Common myeloid progenitor, CD34-positive (primary cell): ENCODE measurements around the gene PCNX3.
"Not testable (repeated sequence)": the region's sequence is repeated elsewhere in the genome, so short reads cannot be mapped to it uniquely, and the experiment has no call there.

Experiments
- CTCF ChIA-PET: fragments of 350-600 bp; sonication (Branson Sonifier 250); formaldehyde crosslinking; loops from one replicate; lab custom pipeline; 2021; ENCODE audit warnings: antibody characterized with exemption; lab: Charles Lee
- POLR2A ChIA-PET: fragments of 350-600 bp; sonication (Branson Sonifier 250); formaldehyde crosslinking; loops from one replicate; lab custom pipeline; 2021; ENCODE audit warnings: antibody characterized with exemption; lab: Charles Lee
- DNase-seq, 3 donors: peaks; one replicate each; pipeline versions ENCODE4 v3.0.0 to v3.0.0-alpha.2; 2013
- H3K27ac ChIP-seq, 2 experiments: 1 replicate in 1 of 2; 2 replicates in 1 of 2; pipeline ENCODE4 v1.7.0; 2013; ENCODE audit warnings: inconsistent platforms in 2 of 2, low read length in 2 of 2, mild to moderate bottlenecking in 2 of 2, low read depth in 1 of 2, moderate library complexity in 1 of 2; ENCODE audit not compliant: severe bottlenecking in 2 of 2, insufficient read depth in 1 of 2, poor library complexity in 1 of 2
- H3K27me3 ChIP-seq, 5 experiments: replicated peaks in 2 of 5; 1 replicate in 3 of 5; 2 replicates in 2 of 5; pipeline versions ENCODE4 v1.6.1 to v1.7.0; 2013; ENCODE audit warnings: low read length in 4 of 5, mild to moderate bottlenecking in 2 of 5, moderate library complexity in 2 of 5, inconsistent platforms in 1 of 5; ENCODE audit not compliant: insufficient read depth in 5 of 5, control insufficient read depth in 4 of 5
- H3K36me3 ChIP-seq, 4 experiments: 1 replicate in 2 of 4; 2 replicates in 2 of 4; pipeline versions ENCODE4 v1.6.1 to v1.7.0; 2013; ENCODE audit warnings: low read length in 3 of 4, control low read depth in 1 of 4, mild to moderate bottlenecking in 1 of 4; ENCODE audit not compliant: control insufficient read depth in 4 of 4, insufficient read depth in 4 of 4
- H3K4me1 ChIP-seq, 4 experiments: 1 replicate in 3 of 4; 2 replicates in 1 of 4; pipeline versions ENCODE4 v1.6.1 to v1.7.1; 2013; ENCODE audit warnings: low read length in 3 of 4, mild to moderate bottlenecking in 3 of 4, control low read depth in 1 of 4, inconsistent platforms in 1 of 4, moderate library complexity in 1 of 4; ENCODE audit not compliant: control insufficient read depth in 4 of 4, insufficient read depth in 4 of 4; ENCODE audit errors: control extremely low read depth in 1 of 4
- H3K4me3 ChIP-seq, 7 experiments: 1 replicate in 4 of 7; 2 replicates in 3 of 7; pipeline versions ENCODE4 v1.5.1 to v1.7.0; 2013; ENCODE audit warnings: mild to moderate bottlenecking in 7 of 7, low read length in 6 of 7, moderate library complexity in 6 of 7, inconsistent platforms in 2 of 7, low read depth in 2 of 7, control low read depth in 1 of 7; ENCODE audit not compliant: insufficient read depth in 4 of 7, control insufficient read depth in 1 of 7; ENCODE audit errors: extremely low read depth in 1 of 7
- H3K9me3 ChIP-seq, 5 experiments: 1 replicate in 4 of 5; 2 replicates in 1 of 5; pipeline versions ENCODE4 v1.6.1 to v1.7.1; 2013; ENCODE audit warnings: low read length in 4 of 5, mild to moderate bottlenecking in 2 of 5, inconsistent platforms in 1 of 5, low read depth in 1 of 5, moderate library complexity in 1 of 5; ENCODE audit not compliant: control insufficient read depth in 4 of 5, insufficient read depth in 2 of 5; ENCODE audit errors: control extremely low read depth in 1 of 5
- WGBS: methylation state at CpG from one replicate; pipeline ENCODE4 v1.1.5; 2013; ENCODE audit not compliant: insufficient coverage; 5-methylcytosine and 5-hydroxymethylcytosine counted together

The PCNX3 gene

DNA sequence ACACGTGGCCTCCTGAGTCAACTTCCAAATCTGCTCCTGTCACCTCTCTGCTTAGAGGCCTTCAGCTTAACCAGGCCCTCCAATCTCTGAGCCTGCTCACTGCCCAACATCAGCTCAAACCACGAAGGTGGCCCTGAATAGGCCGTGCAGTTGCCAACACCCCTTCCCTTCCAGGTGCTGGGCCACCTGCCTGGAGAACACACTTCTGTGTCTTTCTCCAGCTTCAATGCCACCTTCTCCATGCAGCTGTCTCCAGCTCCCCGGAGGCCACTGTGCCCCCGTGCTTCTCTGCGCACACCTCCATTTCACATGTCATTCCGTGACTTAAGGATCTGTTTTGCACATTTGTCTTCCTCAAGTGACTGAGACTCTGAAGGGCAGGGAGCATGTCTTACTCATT lies 41.9 kb downstream of the PCNX3 start:
- DNase-seq = no peak
- H3K9me3 ChIP-seq = no peaks in the 10 kb centered on the region
- 88% methylated on average over 7 of the region's 7 CpGs for WGBS
- no peak overlapping the region for H3K4me3 ChIP-seq
- H3K36me3 ChIP-seq = peaks cover 22 to 79% (median 63%) of the 10 kb centered on the region in 4 experiments
- no peaks in the 10 kb centered on the region for H3K27me3 ChIP-seq
- H3K27ac ChIP-seq = no peak overlapping the region
- POLR2A ChIA-PET = interaction anchor here (0.9 kb wide), 1 partner anchor 17 kb away, joined by 3 read pairs; no protein-coding TSS in a partner anchor
- CTCF ChIA-PET = interaction anchor here (1.2 to 6.5 kb wide), 7 partner anchors 8 to 112 kb away, joined by 3 to 27 read pairs (median 5); partner anchors contain the start of gene PCNX3
- peaks cover 9 to 34% (median 30%) of the 10 kb centered on the region in 4 experiments for H3K4me1 ChIP-seq

DNA sequence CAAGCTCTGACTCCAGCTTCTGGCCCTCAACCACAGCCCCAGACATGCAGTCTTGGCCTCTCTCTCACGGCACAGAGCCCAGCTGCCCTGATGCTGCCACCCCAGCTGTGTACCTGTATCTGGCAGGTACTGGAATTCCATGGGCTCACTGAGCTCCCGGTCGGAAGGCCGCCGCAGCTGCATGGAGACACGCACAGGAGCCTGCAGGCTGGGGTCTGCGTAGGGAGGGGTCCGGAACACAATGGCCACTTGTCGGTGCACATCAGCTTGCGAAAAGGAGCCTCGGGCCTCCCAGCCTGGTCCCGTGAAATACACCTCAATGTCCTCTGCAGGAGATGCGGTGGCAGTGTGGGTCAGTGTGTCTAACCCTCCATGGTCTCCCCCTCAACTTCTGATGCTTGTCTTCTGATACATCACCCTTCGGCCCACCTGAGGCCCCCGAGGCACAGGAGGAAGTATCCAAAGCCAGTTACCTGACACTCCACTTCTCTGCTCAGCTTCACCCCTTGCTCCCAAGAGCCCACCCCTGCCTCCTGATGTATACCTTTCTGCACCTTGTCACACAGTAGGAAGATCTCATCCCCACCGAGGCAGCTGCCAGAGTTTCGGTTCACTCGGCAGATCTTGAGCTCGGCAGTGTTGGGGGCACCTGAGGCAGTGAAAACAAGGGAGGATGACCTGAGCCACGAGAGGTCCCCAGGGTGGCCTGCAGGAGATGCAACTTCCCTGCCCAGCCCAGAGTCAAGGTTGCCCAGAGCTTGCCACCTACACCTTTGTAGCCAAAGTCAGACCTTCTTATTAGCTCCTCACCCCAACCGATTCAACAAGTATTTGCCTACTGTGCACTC lies 42.8 kb downstream of the PCNX3 start:
- 96% methylated on average over 13 of the region's 21 CpGs for WGBS
- POLR2A ChIA-PET = interaction anchor here (0.9 kb wide), 1 partner anchor 18 kb away, joined by 3 read pairs; no protein-coding TSS in a partner anchor
- H3K36me3 ChIP-seq = peaks cover 22 to 78% (median 63%) of the 10 kb centered on the region in 4 experiments

DNA sequence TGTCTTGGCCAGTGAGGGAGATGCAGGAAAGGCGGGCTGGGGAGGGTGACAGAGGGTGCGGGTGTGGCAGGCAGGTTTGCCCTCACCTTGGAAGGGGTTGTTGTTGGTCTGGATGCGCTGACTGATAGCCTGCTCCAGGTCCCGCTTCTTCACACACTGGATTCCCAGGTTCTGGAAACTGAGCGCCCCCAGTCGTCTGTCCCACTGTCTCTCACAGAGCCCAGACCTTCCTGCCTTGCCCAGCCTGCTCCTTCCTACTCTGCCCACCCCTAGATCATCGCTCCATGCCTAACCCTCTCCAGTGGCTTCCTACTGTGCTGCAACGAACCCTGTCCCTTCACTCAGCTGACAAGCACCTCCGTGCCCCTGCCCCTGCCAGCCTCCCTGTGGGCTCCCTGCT lies 44.5 kb downstream of the PCNX3 start:
- H3K9me3 ChIP-seq = no peaks in the 10 kb centered on the region
- peaks cover 22 to 61% (median 52%) of the 10 kb centered on the region in 4 experiments for H3K36me3 ChIP-seq
- ChIA-PET CTCF (interaction anchor here (1.0 to 6.5 kb wide), 4 partner anchors 18 to 200 kb away, joined by 3 to 27 read pairs (median 11); partner anchors contain the start of gene MUS81), POLR2A (interaction anchor here (1.3 kb wide), 1 partner anchor 18 kb away, joined by 3 read pairs; no protein-coding TSS in a partner anchor)
- H3K4me3 ChIP-seq = no peak overlapping the region
- DNase-seq = no peak
- H3K4me1 ChIP-seq = peaks cover 2 to 26% (median 21%) of the 10 kb centered on the region in 4 experiments
- peak overlapping the region in 1 of 2 experiments; percentile 47 for H3K27ac ChIP-seq
- H3K27me3 ChIP-seq = no peaks in the 10 kb centered on the region
- WGBS = 97% methylated on average over 8 of the region's 9 CpGs

More for the DNA sequence above, 42.8 kb downstream of the PCNX3 start:
- Histone ChIP-seq H3K27me3 (no peaks in the 10 kb centered on the region), H3K9me3 (no peaks in the 10 kb centered on the region), H3K27ac (no peak overlapping the region), H3K4me3 (no peak overlapping the region), H3K4me1 (peaks cover 7 to 29% (median 25%) of the 10 kb centered on the region in 4 experiments)
- DNase-seq = no peak
- CTCF ChIA-PET = interaction anchor here (0.6 to 6.5 kb wide), 10 partner anchors 9 to 393 kb away, joined by 3 to 27 read pairs (median 4); partner anchors contain the start of genes MUS81, PCNX3 and SIPA1

DNA sequence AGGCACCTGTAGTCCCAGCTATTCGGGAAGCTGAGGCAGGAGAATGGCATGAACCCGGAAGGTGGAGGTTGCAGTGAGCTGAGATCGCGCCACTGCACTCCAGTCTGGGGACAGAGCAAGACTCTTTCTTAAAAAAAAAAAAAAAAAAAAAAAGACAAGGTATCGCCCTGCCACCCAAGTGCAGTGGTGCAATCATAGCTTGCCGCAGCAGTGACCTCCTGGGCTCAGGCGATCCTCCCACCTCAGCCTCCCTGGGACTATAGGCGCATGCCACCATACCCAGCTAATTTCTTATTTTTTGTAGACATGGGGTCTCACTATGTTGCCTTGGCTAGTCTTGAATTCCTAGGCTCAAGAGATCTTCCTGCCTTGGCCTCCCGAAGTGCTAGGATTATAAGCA lies 45.3 kb downstream of the PCNX3 start:
- Histone ChIP-seq H3K36me3 (peaks cover 15 to 53% (median 43%) of the 10 kb centered on the region in 4 experiments), H3K27ac (peak overlapping the region in 1 of 2 experiments; percentile 98), H3K4me1 (peaks cover 2 to 26% (median 21%) of the 10 kb centered on the region in 4 experiments)
- not testable (repeated sequence) for H3K4me3 ChIP-seq, H3K27me3 ChIP-seq, H3K9me3 ChIP-seq, DNase-seq
- WGBS = 100% methylated on average over 5 of the region's 9 CpGs
- ChIA-PET CTCF (interaction anchor here (1.0 to 6.5 kb wide), 2 partner anchors 11 to 35 kb away, joined by 4 to 27 read pairs; no protein-coding TSS in a partner anchor), POLR2A (interaction anchor here (3.0 kb wide), 1 partner anchor 7 kb away, joined by 46 read pairs; no protein-coding TSS in a partner anchor)

DNA sequence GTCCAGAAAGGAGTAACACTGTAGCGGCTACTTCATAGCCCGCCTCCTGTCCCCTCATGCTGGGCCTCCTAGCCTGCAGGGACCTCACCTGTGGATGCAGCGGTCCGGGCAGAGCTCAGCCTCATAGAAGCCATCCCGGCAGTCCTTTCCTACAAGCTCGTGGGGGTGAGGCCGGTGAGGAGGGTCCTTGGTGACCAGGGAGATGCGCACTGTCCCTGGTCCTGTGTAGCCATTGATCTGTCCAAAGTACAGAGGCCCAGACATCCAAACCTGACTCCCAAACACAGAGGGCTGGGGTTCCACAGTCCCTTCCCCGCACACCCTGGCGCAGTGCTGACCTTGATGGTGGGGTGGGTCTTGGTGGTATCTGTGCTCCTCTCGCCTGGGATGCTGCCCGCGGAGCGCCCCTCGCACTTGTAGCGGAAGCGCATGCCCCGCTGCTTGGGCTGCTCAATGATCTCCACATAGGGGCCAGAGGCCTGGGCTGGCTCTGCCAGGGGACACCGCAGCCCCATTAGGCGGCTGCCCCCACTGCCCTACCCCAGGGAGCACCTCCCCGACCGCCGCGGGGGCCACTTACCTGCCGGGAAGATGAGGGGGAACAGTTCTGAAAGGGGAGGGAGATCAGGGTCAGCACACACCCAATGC lies 46.1 kb downstream of the PCNX3 start:
- Histone ChIP-seq H3K36me3 (peaks cover 14 to 46% (median 39%) of the 10 kb centered on the region in 4 experiments), H3K9me3 (no peaks in the 10 kb centered on the region), H3K27ac (peak overlapping the region; percentile 95 to 98), H3K4me1 (peaks cover 2 to 26% (median 21%) of the 10 kb centered on the region in 4 experiments), H3K4me3 (peak overlapping the region; percentile 74 to 99 (median 95)), H3K27me3 (no peaks in the 10 kb centered on the region)
- no peak for DNase-seq
- ChIA-PET CTCF (interaction anchor here (1.0 to 6.5 kb wide), 2 partner anchors 12 to 36 kb away, joined by 4 to 27 read pairs; no protein-coding TSS in a partner anchor), POLR2A (interaction anchor here (1.8 to 3.0 kb wide), 2 partner anchors 8 to 21 kb away, joined by 6 to 46 read pairs; no protein-coding TSS in a partner anchor)
- WGBS = 90% methylated on average over 14 of the region's 25 CpGs

DNA sequence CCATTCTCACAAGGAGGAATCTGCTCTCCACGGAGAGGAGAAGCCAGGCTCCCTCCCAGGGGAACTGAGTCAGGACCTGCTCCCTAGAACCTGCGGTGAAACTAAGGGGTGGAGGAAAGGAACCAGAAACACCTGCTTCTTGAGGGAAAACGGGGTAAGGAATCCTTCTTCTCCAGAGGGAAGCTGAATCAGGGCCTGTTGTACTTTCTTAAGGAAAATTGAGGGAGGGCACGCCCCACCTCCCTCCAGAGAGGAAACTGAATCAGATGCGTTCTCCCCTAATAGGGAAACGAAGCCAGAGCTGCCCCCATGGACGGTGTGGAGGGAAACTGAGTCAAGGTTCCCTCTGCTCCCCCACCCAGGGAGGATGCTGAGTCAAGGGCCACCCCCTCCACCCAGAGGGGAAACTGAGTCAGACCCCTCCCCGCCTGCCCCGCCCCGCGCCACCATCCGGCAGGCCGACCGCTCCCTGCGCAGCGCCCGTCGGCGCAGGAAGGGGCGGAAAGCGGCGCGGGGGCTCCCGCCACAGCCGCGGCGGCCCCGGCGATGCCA lies 46.7 kb downstream of the PCNX3 start:
- peaks cover 14 to 40% (median 34%) of the 10 kb centered on the region in 4 experiments for H3K36me3 ChIP-seq
- WGBS = under 1% methylated on average over 17 of the region's 29 CpGs
- no peak for DNase-seq

More for the DNA sequence above, 46.7 kb downstream of the PCNX3 start:
- H3K4me1 ChIP-seq = peaks cover 2 to 26% (median 21%) of the 10 kb centered on the region in 4 experiments
- POLR2A ChIA-PET = interaction anchor here (1.6 to 3.0 kb wide), 5 partner anchors 9 to 47 kb away, joined by 4 to 46 read pairs (median 8); partner anchors contain the start of genes PCNX3 and SIPA1
- no peaks in the 10 kb centered on the region for H3K9me3 ChIP-seq
- H3K27ac ChIP-seq = peak overlapping the region; percentile 95 to 98
- H3K27me3 ChIP-seq = no peaks in the 10 kb centered on the region
- CTCF ChIA-PET = interaction anchor here (0.8 to 6.5 kb wide), 5 partner anchors 10 to 223 kb away, joined by 3 to 27 read pairs (median 3); no protein-coding TSS in a partner anchor
- peak overlapping the region; percentile 74 to 99 (median 95) for H3K4me3 ChIP-seq
